ENCODE results near the gene TM4SF5.

TM4SF5 gene

GRCh38 chr17:4789701-4789950, 17.9 kb downstream of the TM4SF5 start:
- no peak for DNase-seq (ENCODE audit: low read depth, low spot score)
- H3K27ac ChIP-seq: no peak overlapping the region
- no peaks in the 10 kb centered on the region for H3K9me3 ChIP-seq (ENCODE audit: low read depth, low read length)
- H3K36me3 ChIP-seq (ENCODE audit: insufficient read depth, low read length): no peaks in the 10 kb centered on the region
- peak overlapping the region; percentile 89 for H3K4me3 ChIP-seq
- TF ChIP-seq POLR2AphosphoS5 (IDR thresholded peaks at IDR 0.05; ENCODE audit: borderline replicate concordance, low read depth, low read length) (no peak), FOXP2 (optimal IDR thresholded peaks at IDR 0.05; ENCODE audit: control extremely low read depth, extremely low read length, insufficient read depth) (no peak), EZH2 (IDR thresholded peaks at IDR 0.05) (no peak)
- peak overlapping the region; percentile 68 for H3K9ac ChIP-seq (ENCODE audit: insufficient read length)

- Histone ChIP-seq H3K27ac (no peak overlapping the region), H3K9ac (ENCODE audit: insufficient read length) (peak overlapping the region; percentile 68), H3K4me3 (peak overlapping the region; percentile 89), H3K9me3 (ENCODE audit: low read depth, low read length) (no peaks in the 10 kb centered on the region; the same call in 1 of the 2 replicates), H3K36me3 (ENCODE audit: insufficient read depth, low read length) (no peaks in the 10 kb centered on the region)
- TF ChIP-seq POLR2AphosphoS5 (IDR thresholded peaks at IDR 0.05; ENCODE audit: borderline replicate concordance, low read depth, low read length) (no peak), FOXP2 (optimal IDR thresholded peaks at IDR 0.05; ENCODE audit: control extremely low read depth, extremely low read length, insufficient read depth) (no peak), EZH2 (IDR thresholded peaks at IDR 0.05) (no peak)
- no peak for DNase-seq (ENCODE audit: low read depth, low spot score)
These were observed 18.4 kb downstream of the TM4SF5 start for GRCh38 chr17:4789951-4790704.

GRCh38 chr17:4790705-4791088, 19.0 kb downstream of the TM4SF5 start:
- H3K9ac ChIP-seq (ENCODE audit: insufficient read length): peak overlapping the region; percentile 68
- peak overlapping the region; percentile 89 for H3K4me3 ChIP-seq
- no peak overlapping the region for H3K27ac ChIP-seq
- no peaks in the 10 kb centered on the region; the same call in 1 of the 2 replicates for H3K9me3 ChIP-seq (ENCODE audit: low read depth, low read length)
- no peak for DNase-seq (ENCODE audit: low read depth, low spot score)
- no peaks in the 10 kb centered on the region for H3K36me3 ChIP-seq (ENCODE audit: insufficient read depth, low read length)
- TF ChIP-seq POLR2AphosphoS5 (IDR thresholded peaks at IDR 0.05; ENCODE audit: borderline replicate concordance, low read depth, low read length) (no peak), EZH2 (IDR thresholded peaks at IDR 0.05) (no peak), FOXP2 (optimal IDR thresholded peaks at IDR 0.05; ENCODE audit: control extremely low read depth, extremely low read length, insufficient read depth) (no peak)

GRCh38 chr17:4795168-4795567, 23.5 kb downstream of the TM4SF5 start:
- H3K9ac ChIP-seq (ENCODE audit: insufficient read length): no peak overlapping the region
- H3K36me3 ChIP-seq (ENCODE audit: insufficient read depth, low read length): peaks cover 17% of the 10 kb centered on the region
- H3K27ac ChIP-seq: 0 out of 2 replicates have a peak overlapping the region, but pooled peaks have one; percentile 22
- TF ChIP-seq POLR2AphosphoS5 (IDR thresholded peaks at IDR 0.05; ENCODE audit: borderline replicate concordance, low read depth, low read length) (no peak), EZH2 (IDR thresholded peaks at IDR 0.05) (no peak), FOXP2 (optimal IDR thresholded peaks at IDR 0.05; ENCODE audit: control extremely low read depth, extremely low read length, insufficient read depth) (no peak)
- H3K9me3 ChIP-seq (ENCODE audit: low read depth, low read length): no peaks in the 10 kb centered on the region; the same call in 1 of the 2 replicates
- no peak overlapping the region for H3K4me3 ChIP-seq
- DNase-seq (ENCODE audit: low read depth, low spot score): no peak

- H3K27ac ChIP-seq: peak overlapping the region; percentile 88; the same call in 1 of the 2 replicates
- TF ChIP-seq EZH2 (IDR thresholded peaks at IDR 0.05) (no peak), FOXP2 (optimal IDR thresholded peaks at IDR 0.05; ENCODE audit: control extremely low read depth, extremely low read length, insufficient read depth) (no peak), POLR2AphosphoS5 (IDR thresholded peaks at IDR 0.05; ENCODE audit: borderline replicate concordance, low read depth, low read length) (no peak)
- peak overlapping the region; percentile 96 for H3K9ac ChIP-seq (ENCODE audit: insufficient read length)
These were observed 24.9 kb downstream of the TM4SF5 start for GRCh38 chr17:4796552-4796920.

GRCh38 chr17:4800462-4801196, 28.9 kb downstream of the TM4SF5 start:
- Histone ChIP-seq H3K36me3 (ENCODE audit: insufficient read depth, low read length) (peaks cover 17% of the 10 kb centered on the region), H3K4me3 (no peak overlapping the region), H3K27ac (no peak overlapping the region), H3K9ac (ENCODE audit: insufficient read length) (no peak overlapping the region), H3K9me3 (ENCODE audit: low read depth, low read length) (no peaks in the 10 kb centered on the region)
- no peak for TF ChIP-seq EZH2 (IDR thresholded peaks at IDR 0.05)
- TF ChIP-seq POLR2AphosphoS5 (IDR thresholded peaks at IDR 0.05; ENCODE audit: borderline replicate concordance, low read depth, low read length): no peak
- no peak for TF ChIP-seq FOXP2 (optimal IDR thresholded peaks at IDR 0.05; ENCODE audit: control extremely low read depth, extremely low read length, insufficient read depth)
- no peak for DNase-seq (ENCODE audit: low read depth, low spot score)

More at GRCh38 chr17:4796552-4796920, 24.9 kb downstream of the TM4SF5 start:
- H3K4me3 ChIP-seq: peak overlapping the region; percentile 99
- H3K9me3 ChIP-seq (ENCODE audit: low read depth, low read length): no peaks in the 10 kb centered on the region; the same call in 1 of the 2 replicates
- H3K36me3 ChIP-seq (ENCODE audit: insufficient read depth, low read length): peaks cover 17% of the 10 kb centered on the region
- DNase-seq (ENCODE audit: low read depth, low spot score): no peak

GRCh38 chr17:4802228-4802627, 30.5 kb downstream of the TM4SF5 start, which contains the start of gene C17orf114:
Gene C17orf114 (minus strand): TSS chr17:4802328.
- Histone ChIP-seq H3K9me3 (ENCODE audit: low read depth, low read length) (no peaks in the 10 kb centered on the region), H3K9ac (ENCODE audit: insufficient read length) (no peak within 1 kb of the TSS), H3K27ac (no peak within 1 kb of the TSS), H3K36me3 (ENCODE audit: insufficient read depth, low read length) (peaks cover 16% of the 10 kb centered on the region), H3K4me3 (no peak within 1 kb of the TSS)
- TF ChIP-seq POLR2AphosphoS5 (IDR thresholded peaks at IDR 0.05; ENCODE audit: borderline replicate concordance, low read depth, low read length) (no peak), EZH2 (IDR thresholded peaks at IDR 0.05) (no peak), FOXP2 (optimal IDR thresholded peaks at IDR 0.05; ENCODE audit: control extremely low read depth, extremely low read length, insufficient read depth) (no peak)
- DNase-seq (ENCODE audit: low read depth, low spot score): no peak

- TF ChIP-seq FOXP2 (optimal IDR thresholded peaks at IDR 0.05; ENCODE audit: control extremely low read depth, extremely low read length, insufficient read depth) (no peak), POLR2AphosphoS5 (IDR thresholded peaks at IDR 0.05; ENCODE audit: borderline replicate concordance, low read depth, low read length) (no peak), EZH2 (IDR thresholded peaks at IDR 0.05) (no peak)
- H3K4me3 ChIP-seq: peak overlapping the region; percentile 75
- no peaks in the 10 kb centered on the region for H3K36me3 ChIP-seq (ENCODE audit: insufficient read depth, low read length)
- DNase-seq (ENCODE audit: low read depth, low spot score): no peak
- H3K9me3 ChIP-seq (ENCODE audit: low read depth, low read length): no peaks in the 10 kb centered on the region
- no peak overlapping the region for H3K27ac ChIP-seq
- peak overlapping the region; percentile 37 for H3K9ac ChIP-seq (ENCODE audit: insufficient read length)
These were observed 34.7 kb downstream of the TM4SF5 start for GRCh38 chr17:4806456-4806776.
